DOHH2 (cell line): ENCODE results near the gene SLN.

Experiments
- H3F3A ChIP-seq: fragments of 200-600 bp; sonication (generic), shearing (Covaris generic); 2 replicates; pipeline ENCODE4 v1.6.0; 2016; ENCODE audit warnings: antibody characterized with exemption, mild to moderate bottlenecking; ENCODE audit not compliant: control insufficient read depth, insufficient read depth
- H3K27ac ChIP-seq: fragments of 200-600 bp; sonication (generic); 2 replicates; pipeline ENCODE4 v1.5.1; 2014; ENCODE audit warnings: low read depth, mild to moderate bottlenecking, low read length, moderate library complexity
- H3K27me3 ChIP-seq: fragments of 200-600 bp; sonication (generic); 2 replicates; pipeline ENCODE4 v1.6.1; 2014; ENCODE audit warnings: mild to moderate bottlenecking, low read length, mixed read lengths; ENCODE audit not compliant: control insufficient read depth
- H3K36me3 ChIP-seq: fragments of 200-600 bp; sonication (generic); 2 replicates; pipeline ENCODE4 v1.6.1; 2014; ENCODE audit warnings: mild to moderate bottlenecking, low read length, moderate library complexity, mixed read lengths; ENCODE audit not compliant: control insufficient read depth
- H3K4me1 ChIP-seq: fragments of 200-600 bp; sonication (generic); 2 replicates; pipeline ENCODE4 v1.6.1; 2014; ENCODE audit warnings: mild to moderate bottlenecking, low read length, mixed read lengths; ENCODE audit not compliant: control insufficient read depth
- H3K4me2 ChIP-seq: fragments of 200-600 bp; sonication (generic); 2 replicates; pipeline ENCODE4 v1.6.0; 2014; ENCODE audit warnings: mild to moderate bottlenecking, low read length, moderate library complexity
- H3K4me3 ChIP-seq: fragments of 200-600 bp; sonication (generic); 2 replicates; pipeline ENCODE4 v1.5.1; 2014; ENCODE audit warnings: mild to moderate bottlenecking, low read length, mixed read lengths
- H3K79me2 ChIP-seq: fragments of 200-600 bp; sonication (generic); 2 replicates; pipeline ENCODE4 v1.6.1; 2014; ENCODE audit warnings: mild to moderate bottlenecking, low read length, mixed read lengths; ENCODE audit not compliant: control insufficient read depth
- H3K9me2 ChIP-seq: fragments of 200-600 bp; sonication (generic); replicated peaks from 2 replicates; pipeline ENCODE4 v1.6.1; 2014; ENCODE audit warnings: mild to moderate bottlenecking, low read length, mixed read lengths; ENCODE audit not compliant: control insufficient read depth
- H3K9me3 ChIP-seq: fragments of 200-600 bp; sonication (generic); 2 replicates; pipeline ENCODE4 v1.6.1; 2014; ENCODE audit warnings: antibody characterized with exemption, low read length, mixed read lengths; ENCODE audit not compliant: control insufficient read depth, insufficient read depth
- H4K20me1 ChIP-seq: fragments of 200-600 bp; sonication (generic); 2 replicates; pipeline ENCODE4 v1.6.0; 2014; ENCODE audit warnings: low read depth, mild to moderate bottlenecking, antibody characterized with exemption, low read length, moderate library complexity; ENCODE audit not compliant: control insufficient read depth, insufficient read depth
- EZH2phosphoT487 ChIP-seq: fragments of 200-600 bp; sonication (generic); IDR thresholded peaks from 2 replicates; pipeline ENCODE4 v1.6.1; 2017; ENCODE audit warnings: borderline replicate concordance, mild to moderate bottlenecking, antibody characterized with exemption, low read length, moderate library complexity, mixed read lengths
- TF ChIP-seq, protein P1 (sequence below): fragments of 200-600 bp; sonication (generic); IDR thresholded peaks from one replicate; pipeline ENCODE4 v1.5.1; 2014; ENCODE audit warnings: antibody characterized with exemption, mild to moderate bottlenecking, low read depth, low read length; ENCODE audit not compliant: poor library complexity, severe bottlenecking

Gene SLN

GRCh38 chr11:107752949-107753822, 41.3 kb upstream of the SLN start:
- H3K9me3 ChIP-seq = no peaks in the 10 kb centered on the region
- H3K79me2 ChIP-seq = no peaks in the 10 kb centered on the region
- H3K9me2 ChIP-seq = no peaks in the 10 kb centered on the region
- H3K27me3 ChIP-seq = peaks cover 3% of the 10 kb centered on the region; the same call in 1 of the 2 replicates
- TF ChIP-seq, protein P1, sequence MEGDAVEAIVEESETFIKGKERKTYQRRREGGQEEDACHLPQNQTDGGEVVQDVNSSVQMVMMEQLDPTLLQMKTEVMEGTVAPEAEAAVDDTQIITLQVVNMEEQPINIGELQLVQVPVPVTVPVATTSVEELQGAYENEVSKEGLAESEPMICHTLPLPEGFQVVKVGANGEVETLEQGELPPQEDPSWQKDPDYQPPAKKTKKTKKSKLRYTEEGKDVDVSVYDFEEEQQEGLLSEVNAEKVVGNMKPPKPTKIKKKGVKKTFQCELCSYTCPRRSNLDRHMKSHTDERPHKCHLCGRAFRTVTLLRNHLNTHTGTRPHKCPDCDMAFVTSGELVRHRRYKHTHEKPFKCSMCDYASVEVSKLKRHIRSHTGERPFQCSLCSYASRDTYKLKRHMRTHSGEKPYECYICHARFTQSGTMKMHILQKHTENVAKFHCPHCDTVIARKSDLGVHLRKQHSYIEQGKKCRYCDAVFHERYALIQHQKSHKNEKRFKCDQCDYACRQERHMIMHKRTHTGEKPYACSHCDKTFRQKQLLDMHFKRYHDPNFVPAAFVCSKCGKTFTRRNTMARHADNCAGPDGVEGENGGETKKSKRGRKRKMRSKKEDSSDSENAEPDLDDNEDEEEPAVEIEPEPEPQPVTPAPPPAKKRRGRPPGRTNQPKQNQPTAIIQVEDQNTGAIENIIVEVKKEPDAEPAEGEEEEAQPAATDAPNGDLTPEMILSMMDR = no peak
- TF ChIP-seq EZH2phosphoT487 = no peak
- H3K4me2 ChIP-seq = no peak overlapping the region
- H3K4me3 ChIP-seq = no peak overlapping the region
- H3K27ac ChIP-seq = no peak overlapping the region
- H4K20me1 ChIP-seq = no peaks in the 10 kb centered on the region
- no peaks in the 10 kb centered on the region for H3K36me3 ChIP-seq
- no peaks in the 10 kb centered on the region for H3K4me1 ChIP-seq
- no peaks in the 10 kb centered on the region for H3F3A ChIP-seq

DNA sequence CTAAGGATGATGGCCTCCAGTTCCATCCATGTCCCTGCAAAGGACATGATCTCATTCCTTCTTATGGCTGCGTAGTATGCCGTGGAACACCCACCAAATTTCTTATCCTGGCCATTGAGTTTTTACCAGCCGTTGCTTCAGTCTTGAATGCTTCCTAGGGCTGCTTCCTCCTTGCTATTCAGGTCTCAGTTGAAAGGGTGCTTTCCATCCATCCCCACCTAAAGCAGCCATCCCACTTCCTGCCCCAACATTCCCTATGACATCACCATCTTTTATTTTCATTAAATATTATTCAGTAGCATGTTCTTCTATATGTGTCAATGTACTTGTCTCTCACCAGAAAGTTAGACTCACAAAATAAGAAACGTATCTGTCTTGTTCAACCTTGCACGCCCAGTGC, 40.7 kb upstream of the SLN start:
- no peak for TF ChIP-seq EZH2phosphoT487
- TF ChIP-seq, protein P1 = no peak
- Histone ChIP-seq H3F3A (no peaks in the 10 kb centered on the region), H3K27me3 (peaks cover 9% of the 10 kb centered on the region; the same call in 1 of the 2 replicates), H3K36me3 (no peaks in the 10 kb centered on the region), H3K79me2 (no peaks in the 10 kb centered on the region), H3K9me2 (no peaks in the 10 kb centered on the region), H4K20me1 (no peaks in the 10 kb centered on the region), H3K4me2 (no peak overlapping the region), H3K9me3 (no peaks in the 10 kb centered on the region), H3K4me1 (no peaks in the 10 kb centered on the region), H3K27ac (no peak overlapping the region), H3K4me3 (no peak overlapping the region)

DNA sequence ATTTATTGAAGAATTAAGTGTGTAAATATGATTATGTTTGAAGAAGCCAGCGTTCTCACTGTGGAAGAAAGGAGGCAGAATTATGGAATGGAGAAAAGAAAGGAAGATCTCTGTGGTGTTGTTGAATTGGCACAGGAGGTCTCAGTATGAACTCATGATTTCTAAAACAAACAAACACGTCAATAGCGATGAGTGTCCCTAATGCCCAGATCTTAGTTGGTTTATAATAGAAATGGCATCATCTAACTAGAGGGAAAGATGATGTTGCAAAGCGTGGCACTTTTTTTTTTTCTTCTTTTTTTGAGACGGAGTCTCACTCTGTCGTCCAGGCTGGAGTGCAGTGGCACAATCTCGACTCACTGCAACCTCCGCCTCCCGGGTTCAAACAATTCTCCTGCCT, 39.2 kb upstream of the SLN start:
- Histone ChIP-seq H3K4me2 (no peak overlapping the region), H3K9me3 (no peaks in the 10 kb centered on the region), H3F3A (no peaks in the 10 kb centered on the region), H3K4me3 (no peak overlapping the region), H4K20me1 (no peaks in the 10 kb centered on the region), H3K27me3 (peaks cover 9% of the 10 kb centered on the region; the same call in 1 of the 2 replicates), H3K27ac (no peak overlapping the region), H3K79me2 (no peaks in the 10 kb centered on the region), H3K4me1 (no peaks in the 10 kb centered on the region), H3K36me3 (no peaks in the 10 kb centered on the region), H3K9me2 (no peaks in the 10 kb centered on the region)
- TF ChIP-seq EZH2phosphoT487 = no peak
- TF ChIP-seq, protein P1 = no peak
